Liver (tissue), 3 donors: ENCODE data around the gene ATXN1.

Experiments
- GABPA ChIP-seq, 2 donors: IDR thresholded peaks in 1 of 2; conservative IDR thresholded peaks in 1 of 2; 2 replicates each; pipeline ENCODE4 v1.6.1; 2016; ENCODE audit warnings: antibody characterized with exemption in 2 of 2, mild to moderate bottlenecking in 1 of 2, moderate library complexity in 1 of 2
- RAD21 ChIP-seq, 2 donors: IDR thresholded peaks; 2 replicates each; pipeline ENCODE4 v1.6.1; 2016; ENCODE audit warnings: antibody characterized with exemption in 2 of 2, mild to moderate bottlenecking in 2 of 2
- SP1 ChIP-seq: IDR thresholded peaks from 2 replicates; pipeline ENCODE4 v1.6.1; 2018; ENCODE audit warnings: antibody characterized with exemption, mild to moderate bottlenecking
- TAF1 ChIP-seq: conservative IDR thresholded peaks from 2 replicates; pipeline ENCODE4 v1.6.1; 2016; ENCODE audit warnings: antibody characterized with exemption, mild to moderate bottlenecking
- TF ChIP-seq, protein P1 (sequence below): fragments of 150-350 bp; IDR thresholded peaks from 2 replicates; pipeline ENCODE4 v1.5.1; 2017; ENCODE audit warnings: improper control_type of control experiment, low read depth, low read length; ENCODE audit not compliant: missing input control
- TF ChIP-seq, protein P2 (sequence below): IDR thresholded peaks from 2 replicates; pipeline ENCODE4 v1.6.1; 2016; ENCODE audit warnings: antibody characterized with exemption
- TF ChIP-seq, protein P3 (sequence below): IDR thresholded peaks from 2 replicates; pipeline ENCODE4 v1.6.1; 2016; ENCODE audit warnings: antibody characterized with exemption
- donor health status: healthy.
- donor health status: healthy.

DNA sequence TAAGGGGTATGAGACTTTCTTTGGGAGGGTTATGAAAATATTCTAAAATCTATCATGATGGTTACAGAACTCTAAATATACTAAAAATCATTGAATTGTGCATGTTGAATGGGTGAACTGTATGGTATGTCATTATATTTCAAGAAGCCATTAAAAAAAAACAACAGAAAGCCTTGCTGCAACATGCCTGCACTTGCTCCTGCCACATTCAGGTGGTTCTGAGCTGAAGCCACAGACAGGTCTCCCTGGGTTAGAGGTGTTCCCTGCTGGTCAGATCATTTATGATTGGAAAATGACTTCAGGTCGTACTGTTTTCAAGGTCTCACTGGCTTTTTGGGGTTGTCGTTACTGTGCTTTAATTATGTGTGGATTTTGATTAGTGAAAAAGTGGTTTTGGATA is 509.6 kb downstream of the ATXN1 start:
- TF ChIP-seq, protein P1, sequence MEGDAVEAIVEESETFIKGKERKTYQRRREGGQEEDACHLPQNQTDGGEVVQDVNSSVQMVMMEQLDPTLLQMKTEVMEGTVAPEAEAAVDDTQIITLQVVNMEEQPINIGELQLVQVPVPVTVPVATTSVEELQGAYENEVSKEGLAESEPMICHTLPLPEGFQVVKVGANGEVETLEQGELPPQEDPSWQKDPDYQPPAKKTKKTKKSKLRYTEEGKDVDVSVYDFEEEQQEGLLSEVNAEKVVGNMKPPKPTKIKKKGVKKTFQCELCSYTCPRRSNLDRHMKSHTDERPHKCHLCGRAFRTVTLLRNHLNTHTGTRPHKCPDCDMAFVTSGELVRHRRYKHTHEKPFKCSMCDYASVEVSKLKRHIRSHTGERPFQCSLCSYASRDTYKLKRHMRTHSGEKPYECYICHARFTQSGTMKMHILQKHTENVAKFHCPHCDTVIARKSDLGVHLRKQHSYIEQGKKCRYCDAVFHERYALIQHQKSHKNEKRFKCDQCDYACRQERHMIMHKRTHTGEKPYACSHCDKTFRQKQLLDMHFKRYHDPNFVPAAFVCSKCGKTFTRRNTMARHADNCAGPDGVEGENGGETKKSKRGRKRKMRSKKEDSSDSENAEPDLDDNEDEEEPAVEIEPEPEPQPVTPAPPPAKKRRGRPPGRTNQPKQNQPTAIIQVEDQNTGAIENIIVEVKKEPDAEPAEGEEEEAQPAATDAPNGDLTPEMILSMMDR: no peak
- no peak for TF ChIP-seq GABPA (IDR thresholded peaks at IDR 0.05 in 1 of 2, conservative IDR thresholded peaks at IDR 0.05 in 1 of 2)
- no peak for TF ChIP-seq SP1
- TF ChIP-seq, protein P2, sequence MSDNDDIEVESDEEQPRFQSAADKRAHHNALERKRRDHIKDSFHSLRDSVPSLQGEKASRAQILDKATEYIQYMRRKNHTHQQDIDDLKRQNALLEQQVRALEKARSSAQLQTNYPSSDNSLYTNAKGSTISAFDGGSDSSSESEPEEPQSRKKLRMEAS: no peak
- no peak for TF ChIP-seq RAD21 (IDR thresholded peaks at IDR 0.05)
- TF ChIP-seq, protein P3, sequence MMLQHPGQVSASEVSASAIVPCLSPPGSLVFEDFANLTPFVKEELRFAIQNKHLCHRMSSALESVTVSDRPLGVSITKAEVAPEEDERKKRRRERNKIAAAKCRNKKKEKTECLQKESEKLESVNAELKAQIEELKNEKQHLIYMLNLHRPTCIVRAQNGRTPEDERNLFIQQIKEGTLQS: no peak
- no peak for TF ChIP-seq TAF1
